Motor neuron (in vitro differentiated cells): ENCODE data around the gene EPHB2. TPM values are rescaled to one million over a fixed set of nuclear protein-coding genes. Genes with fewer than 3 reads are reported as not detected.

Experiments
- ATAC-seq, 8 experiments: fragments of 200-7000 bp; cut with Tn5 transposase; replicated peaks in 6 of 8; 2 replicates each; pipeline ENCODE4 v1.8.0; 2021; ENCODE audit warnings: mild to moderate bottlenecking in 8 of 8, moderate library complexity in 8 of 8
- H3K27ac ChIP-seq, 2 donors: fragments of 250-450 bp; sonication (Bioruptor Pico); 2 replicates each; pipeline ENCODE4 v1.9.0; 2021; ENCODE audit warnings: antibody characterized with exemption in 2 of 2, mild to moderate bottlenecking in 2 of 2, moderate library complexity in 1 of 2
- H3K4me1 ChIP-seq, 2 donors: fragments of 250-450 bp; sonication (Bioruptor Pico); replicated peaks in 1 of 2; 2 replicates each; pipeline ENCODE4 v1.6.1; 2021; ENCODE audit warnings: antibody characterized with exemption in 2 of 2, mild to moderate bottlenecking in 2 of 2, moderate library complexity in 1 of 2
- H3K4me3 ChIP-seq, 5 donors: fragments of 250-450 bp; sonication (Bioruptor Pico); 2 replicates each; pipeline ENCODE4 v1.9.0; 2021; ENCODE audit warnings: antibody characterized with exemption in 5 of 5, mild to moderate bottlenecking in 5 of 5, moderate library complexity in 4 of 5
- WGBS, 10 experiments: fragments of 450-650 bp; shearing (Covaris generic); methylation state at CpG; one replicate each; pipeline ENCODE4 v1.0.0; 2022; 5-methylcytosine and 5-hydroxymethylcytosine counted together
- in situ Hi-C, 9 experiments: fragments of 400-800 bp; cut with MboI; loops; one replicate each; pipeline ENCODE4 v1.15.0; 2021; ENCODE audit warnings: low sequenced_read_pairs in 9 of 9, low pct_unique_long_range_greater_than_20kb in 2 of 9; ENCODE audit not compliant: unreplicated experiment in 9 of 9
- total RNA-seq, 8 experiments: library from RNA; unstranded; fragments of 300-600 nt; gene quantifications; 2 replicates each; pipeline versions ENCODE4 v1.2.3 to v1.2.4, GENCODE V29; 2022

EPHB2 gene
- total RNA-seq, 8 experiments from 2014 or later, result 0.42 to 64.1 (median 41.8) TPM

DNA sequence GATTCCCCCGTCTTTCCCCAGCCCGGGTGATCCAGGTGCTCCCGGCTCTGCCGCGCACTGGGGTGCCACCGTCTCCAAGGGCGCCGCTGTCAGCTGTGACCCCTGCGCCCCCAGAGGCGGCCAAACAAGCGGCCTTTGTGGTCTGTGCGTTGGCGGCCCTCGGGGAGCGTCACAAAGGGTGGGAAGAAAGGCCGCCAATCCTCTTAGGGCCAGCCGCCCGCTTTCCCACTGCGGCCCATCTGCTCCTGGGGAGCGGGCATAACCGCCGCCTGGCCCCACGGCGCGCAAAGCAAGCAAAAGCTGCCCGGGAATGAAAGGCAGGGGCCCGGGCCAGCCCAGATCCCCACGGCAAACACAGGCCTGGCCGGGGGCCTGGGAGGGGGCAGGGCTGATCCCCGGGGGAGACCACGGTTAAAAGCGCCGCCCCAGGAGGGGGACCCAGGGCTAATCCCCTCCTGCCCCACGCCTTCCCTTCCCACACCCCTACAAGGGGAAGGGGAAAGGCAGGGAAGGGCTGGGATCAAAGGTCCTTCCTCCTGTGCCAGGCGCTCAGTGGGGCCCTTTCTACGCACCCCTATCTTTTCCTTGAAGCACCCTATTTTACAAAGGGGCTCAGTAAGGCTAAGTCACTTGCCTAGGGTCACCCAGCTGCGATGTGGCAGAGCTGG lies 33.6 kb upstream of the EPHB2 start:
- no peak overlapping the region for H3K4me3 ChIP-seq
- in situ Hi-C loops, result loop anchor here in 6 of 9 experiments (10.0 to 25.0 kb wide), 3 partner anchors 185 to 508 kb away; no protein-coding TSS in a partner anchor
- H3K27ac ChIP-seq, result no peak overlapping the region
- WGBS, 10 experiments, result 83 to 95% (median 92%) methylated on average over 1 to 23 of the region's 37 CpGs; no CpG with 5 or more reads in 6 of the 10 experiments
- H3K4me1 ChIP-seq, result peaks cover 25 to 32% of the 10 kb centered on the region in 2 donors
- no peak for ATAC-seq

DNA sequence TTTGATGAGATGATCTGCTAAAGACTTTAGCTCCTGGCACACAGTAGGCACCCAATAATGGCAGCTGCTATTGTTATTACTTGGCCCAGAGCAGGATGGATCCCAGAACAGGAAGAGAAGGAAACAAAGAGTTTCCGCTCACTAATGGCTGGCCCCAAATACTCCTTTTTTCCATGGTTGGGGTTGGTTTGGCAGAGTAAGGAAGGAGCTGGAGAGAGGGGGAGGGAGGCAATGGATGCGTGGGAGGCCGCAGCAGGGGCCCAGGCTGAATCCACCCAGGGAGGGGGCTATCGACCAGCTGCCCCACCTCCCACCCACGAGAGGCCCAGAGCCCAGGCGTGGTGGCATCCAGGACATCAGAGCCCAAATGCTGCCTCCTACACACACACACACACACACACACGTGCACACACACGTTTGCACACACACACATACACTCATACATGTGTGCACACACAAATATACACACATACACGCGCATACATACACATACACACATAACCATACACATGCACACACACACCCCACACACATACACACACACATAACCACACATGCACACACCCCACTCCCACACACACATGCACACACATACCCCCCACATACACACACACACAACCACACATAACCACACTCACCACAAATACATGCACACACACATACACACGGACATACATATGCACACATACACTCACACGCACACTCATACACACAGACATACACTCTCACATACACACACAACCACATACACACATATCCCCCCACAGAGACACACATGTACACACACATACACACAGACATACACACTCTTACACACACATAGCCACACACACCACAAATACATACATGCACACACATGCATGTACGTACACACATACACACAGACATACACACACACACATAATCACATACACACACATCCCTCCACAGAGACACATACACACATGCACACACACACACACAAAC lies 32.4 kb upstream of the EPHB2 start:
- ATAC-seq, result no peak
- H3K27ac ChIP-seq, result no peak overlapping the region
- H3K4me3 ChIP-seq, result no peak overlapping the region
- in situ Hi-C loops, result loop anchor here in 6 of 9 experiments (10.0 to 25.0 kb wide), 3 partner anchors 184 to 507 kb away; no protein-coding TSS in a partner anchor
- H3K4me1 ChIP-seq, result peaks cover 16 to 27% of the 10 kb centered on the region in 2 donors
- 80 to 100% (median 94%) methylated on average over 1 to 6 of the region's 13 CpGs; no CpG with 5 or more reads in 2 of the 10 experiments for WGBS, 10 experiments

DNA sequence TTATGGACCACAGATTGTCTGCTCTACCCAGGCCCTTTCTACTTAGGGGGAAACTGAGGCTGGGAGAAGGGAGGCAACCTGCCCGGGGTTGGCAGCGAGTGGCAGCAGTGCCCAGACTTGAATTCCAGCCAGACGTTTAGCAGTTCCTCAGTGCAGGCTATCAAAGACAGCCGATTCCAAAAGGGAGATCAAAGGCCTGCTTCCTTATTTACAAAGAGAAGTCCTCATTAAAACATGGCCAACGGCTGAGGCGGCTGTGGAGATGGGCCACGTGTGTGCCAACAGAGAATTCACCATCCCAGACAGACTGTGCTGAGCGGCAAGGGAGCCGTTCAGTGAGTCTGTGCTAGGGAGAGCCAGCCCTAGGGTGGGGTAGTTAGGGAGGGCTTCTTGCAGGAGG lies 29.9 kb upstream of the EPHB2 start:
- H3K27ac ChIP-seq, result no peak overlapping the region
- in situ Hi-C loops, result loop anchor here in 6 of 9 experiments (25.0 kb wide), 2 partner anchors 182 to 207 kb away; no protein-coding TSS in a partner anchor
- H3K4me3 ChIP-seq, result no peak overlapping the region
- H3K4me1 ChIP-seq, result peaks cover 14 to 26% of the 10 kb centered on the region in 2 donors
- 20 to 84% (median 71%) methylated on average over 1 to 9 of the region's 9 CpGs; no CpG with 5 or more reads in 3 of the 10 experiments for WGBS, 10 experiments
- ATAC-seq, result no peak

DNA sequence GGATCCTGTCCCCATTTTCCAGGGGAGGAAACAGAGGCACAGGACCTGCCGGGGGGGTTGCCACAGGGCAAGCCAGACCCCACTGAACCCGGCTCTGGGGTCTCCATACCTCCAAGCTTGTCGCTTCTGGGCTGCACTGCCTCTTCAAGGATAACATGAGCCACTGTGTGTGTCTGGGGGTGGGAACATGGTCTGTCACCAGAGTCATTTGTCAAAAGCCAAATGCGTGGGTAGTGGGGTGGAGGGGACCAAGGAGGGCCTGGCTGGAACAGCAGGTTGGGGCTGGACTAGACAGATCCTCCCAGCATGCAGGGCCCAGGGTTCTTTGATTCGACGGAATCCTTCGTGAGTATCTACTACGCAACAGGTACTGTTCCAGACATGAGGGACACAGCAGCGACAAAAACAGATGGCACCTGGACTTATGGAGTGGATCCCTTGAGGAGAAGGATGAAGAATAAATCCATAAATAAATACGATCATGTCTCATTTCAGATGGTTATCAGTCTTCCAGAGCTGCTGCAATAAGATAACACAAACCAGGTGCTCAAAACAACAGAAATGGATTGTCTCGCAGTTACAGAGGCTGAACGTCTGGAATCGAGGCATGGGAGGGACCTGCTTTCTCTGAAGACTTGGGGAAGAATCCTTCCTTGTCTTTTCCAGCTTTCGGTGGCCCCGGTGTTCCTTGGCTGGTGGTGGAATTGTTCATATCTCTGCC lies 28.9 kb upstream of the EPHB2 start:
- Histone ChIP-seq H3K4me3 (no peak overlapping the region), H3K4me1 (peaks cover 18 to 30% of the 10 kb centered on the region in 2 donors), H3K27ac (no peak overlapping the region)
- in situ Hi-C loops, result loop anchor here in 6 of 9 experiments (25.0 kb wide), 2 partner anchors 181 to 206 kb away; no protein-coding TSS in a partner anchor
- 27 to 100% (median 83%) methylated on average over 1 to 14 of the region's 15 CpGs; no CpG with 5 or more reads in 1 of the 10 experiments for WGBS, 10 experiments
- no peak for ATAC-seq

DNA sequence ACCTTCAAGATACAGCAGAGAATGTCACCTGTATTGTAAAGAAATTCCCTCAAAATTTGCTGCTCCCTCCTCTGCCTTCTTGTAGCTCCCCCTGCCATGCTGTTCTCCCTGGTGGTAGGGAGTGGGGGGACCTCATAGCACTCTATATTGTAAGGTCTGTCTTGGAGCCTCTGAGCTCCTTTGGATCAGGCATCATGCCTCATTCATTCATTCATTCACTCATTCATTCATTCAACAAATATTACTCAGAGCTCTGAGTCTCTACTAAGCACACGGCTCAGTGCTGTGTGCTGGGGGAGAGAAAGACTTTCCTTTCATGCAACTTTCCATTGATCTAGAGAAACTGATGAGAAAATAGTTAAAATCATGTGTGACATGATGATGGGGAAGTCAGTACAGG lies 27.1 kb upstream of the EPHB2 start:
- peaks cover 18 to 20% of the 10 kb centered on the region in 2 donors for H3K4me1 ChIP-seq
- no peak overlapping the region for H3K4me3 ChIP-seq
- WGBS, 10 experiments, result 0 to 100% (median 100%) methylated on average over 1 of the region's 1 CpG; no CpG with 5 or more reads in 7 of the 10 experiments
- in situ Hi-C loops, result loop anchor here in 6 of 9 experiments (25.0 kb wide), 2 partner anchors 179 to 204 kb away; no protein-coding TSS in a partner anchor
- H3K27ac ChIP-seq, result no peak overlapping the region
- ATAC-seq, result no peak

DNA sequence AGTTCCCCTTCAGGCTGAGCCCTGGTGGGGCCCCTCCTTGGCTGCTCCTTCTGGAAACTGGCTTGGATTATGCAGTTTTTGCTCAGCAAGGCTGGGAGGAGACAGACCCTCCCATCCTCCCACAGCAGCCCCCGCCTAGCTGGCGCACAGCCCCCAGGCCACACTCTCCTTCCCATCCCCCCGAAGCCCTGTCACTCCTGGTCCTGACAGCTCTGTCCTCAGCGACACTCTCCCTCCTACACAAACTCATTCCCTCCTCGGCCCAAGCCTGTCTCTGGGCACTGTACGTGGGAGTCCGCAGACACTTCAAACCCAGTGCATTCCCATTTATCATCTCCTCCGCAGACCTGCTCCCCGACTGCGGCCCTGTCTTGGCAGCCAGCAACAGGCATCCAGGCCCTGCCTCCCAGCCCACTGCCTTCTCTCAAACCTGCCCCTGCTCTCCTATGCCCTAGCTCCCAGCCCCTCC lies 25.0 kb upstream of the EPHB2 start:
- in situ Hi-C loops, result loop anchor here in 6 of 9 experiments (25.0 kb wide), 2 partner anchors 177 to 202 kb away; no protein-coding TSS in a partner anchor
- Histone ChIP-seq H3K27ac (no peak overlapping the region), H3K4me1 (peaks cover 14 to 24% of the 10 kb centered on the region in 2 donors), H3K4me3 (no peak overlapping the region)
- 37 to 40% methylated on average over 3 to 8 of the region's 10 CpGs; no CpG with 5 or more reads in 8 of the 10 experiments for WGBS, 10 experiments
- peak; percentile 29 to 83 (median 72) for ATAC-seq

DNA sequence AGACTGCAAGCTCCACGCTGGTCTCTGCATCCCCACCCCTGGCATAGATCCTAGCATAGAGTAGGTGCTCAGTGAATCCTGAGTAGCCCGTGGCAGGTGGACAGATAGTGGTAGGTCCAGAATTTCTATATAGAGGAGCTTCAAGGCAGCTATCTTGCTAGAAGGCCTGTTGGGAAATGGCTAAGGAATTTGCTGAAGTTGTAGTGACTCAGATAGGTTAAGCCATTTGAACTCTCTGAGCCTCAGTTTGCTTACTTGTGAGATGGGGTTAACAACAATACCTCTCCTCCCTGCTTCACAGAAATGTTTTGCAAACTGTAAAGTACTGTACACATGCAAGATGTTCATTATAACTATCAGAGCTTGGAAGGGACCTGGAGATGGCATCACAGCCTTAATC lies 23.4 kb upstream of the EPHB2 start:
- ATAC-seq, result no peak
- in situ Hi-C loops, result loop anchor here in 6 of 9 experiments (25.0 kb wide), 2 partner anchors 175 to 200 kb away; no protein-coding TSS in a partner anchor
- H3K4me1 ChIP-seq, result peaks cover 26 to 34% of the 10 kb centered on the region in 2 donors
- 40 to 100% (median 87%) methylated on average over 1 to 2 of the region's 2 CpGs; no CpG with 5 or more reads in 4 of the 10 experiments for WGBS, 10 experiments
- no peak overlapping the region for H3K27ac ChIP-seq
- no peak overlapping the region for H3K4me3 ChIP-seq

DNA sequence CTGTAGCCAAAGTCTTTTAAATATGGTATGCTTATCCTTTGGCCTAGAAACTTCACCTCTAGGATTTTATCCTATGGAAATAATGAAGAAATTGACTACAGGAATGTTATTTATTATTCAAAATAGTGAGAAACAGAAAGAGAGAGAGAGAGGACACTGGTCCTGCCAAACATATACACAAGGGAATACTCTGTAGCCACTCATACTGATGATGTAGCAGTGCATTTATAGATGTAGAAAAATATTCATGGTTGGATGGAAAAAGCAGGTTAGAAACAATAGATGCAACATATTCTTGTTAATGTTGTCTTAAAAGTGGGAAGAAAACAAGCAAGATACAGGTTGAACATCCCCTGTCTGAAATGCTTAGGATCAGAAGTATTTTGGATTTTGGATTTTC lies 22.2 kb upstream of the EPHB2 start:
- in situ Hi-C loops, result loop anchor here in 6 of 9 experiments (25.0 kb wide), 2 partner anchors 174 to 199 kb away; no protein-coding TSS in a partner anchor
- Histone ChIP-seq H3K4me1 (peaks cover 26 to 34% of the 10 kb centered on the region in 2 donors), H3K27ac (no peak overlapping the region), H3K4me3 (no peak overlapping the region)
- ATAC-seq, result no peak

DNA sequence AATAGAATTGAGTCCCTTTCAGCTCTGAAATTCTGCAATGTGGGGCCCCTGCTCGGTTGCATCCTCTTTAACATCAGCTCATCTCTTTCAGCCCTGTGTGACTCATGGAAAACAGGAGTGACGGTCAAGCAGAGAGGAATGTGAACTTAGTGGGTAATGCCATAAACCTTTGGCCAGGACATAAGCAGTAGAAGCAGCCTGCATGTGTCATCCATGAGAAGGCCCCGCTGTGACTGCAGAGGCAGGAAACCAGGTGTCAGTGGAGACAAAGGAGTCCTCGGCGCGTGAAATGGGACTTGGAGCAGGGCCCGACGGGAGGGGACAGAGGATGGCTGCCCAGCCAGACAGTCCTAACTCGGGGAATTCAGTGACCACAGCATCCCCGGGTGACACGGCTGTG lies 21.1 kb upstream of the EPHB2 start:
- WGBS, 10 experiments, result 0 to 60% (median 39%) methylated on average over 1 to 10 of the region's 11 CpGs; no CpG with 5 or more reads in 1 of the 10 experiments
- ATAC-seq, result peak in 7 of 8 experiments; percentile 36 to 85 (median 67)
- H3K27ac ChIP-seq, result no peak overlapping the region
- no peak overlapping the region for H3K4me3 ChIP-seq
- in situ Hi-C loops, result loop anchor here in 6 of 9 experiments (25.0 kb wide), 2 partner anchors 173 to 198 kb away; no protein-coding TSS in a partner anchor
- peaks cover 26 to 34% of the 10 kb centered on the region in 2 donors for H3K4me1 ChIP-seq

DNA sequence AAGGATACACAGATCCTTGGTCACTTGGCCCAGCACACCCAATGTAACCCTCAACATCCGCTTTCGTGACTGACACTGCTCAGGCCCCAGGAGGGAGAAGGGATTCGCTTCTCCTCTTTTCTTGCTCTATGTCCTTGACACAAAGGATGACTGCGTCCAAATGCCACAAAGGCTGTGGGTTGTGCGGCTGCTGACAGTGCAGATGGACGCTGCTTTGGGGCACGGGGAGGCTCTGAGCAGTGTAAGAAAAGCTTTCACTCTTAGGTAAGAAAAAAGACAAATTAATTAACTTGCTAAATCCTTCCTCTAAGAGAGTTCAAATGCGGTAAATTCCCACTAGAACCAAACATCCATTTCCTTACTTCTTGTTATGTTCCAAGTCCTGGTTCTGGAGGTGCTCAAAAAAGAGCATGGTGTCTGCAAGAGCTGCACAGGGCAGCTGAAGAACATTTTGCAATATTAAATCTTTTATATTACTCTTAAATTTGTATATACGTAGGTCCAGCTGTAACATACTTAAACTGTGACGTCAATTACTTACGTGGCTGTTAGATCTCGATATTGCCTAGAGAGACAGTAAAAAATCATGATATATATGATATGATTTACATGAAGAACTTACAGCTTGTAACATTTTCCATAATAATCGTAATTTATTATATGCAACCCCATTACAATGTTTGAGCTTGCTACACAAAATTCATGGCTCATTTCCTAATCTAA lies 19.4 kb upstream of the EPHB2 start:
- peak in 5 of 8 experiments; percentile 63 to 74 (median 71) for ATAC-seq
- in situ Hi-C loops, result loop anchor here in 6 of 9 experiments (25.0 kb wide), 2 partner anchors 171 to 196 kb away; no protein-coding TSS in a partner anchor
- 43 to 79% (median 52%) methylated on average over 3 to 13 of the region's 13 CpGs; no CpG with 5 or more reads in 1 of the 10 experiments for WGBS, 10 experiments
- H3K4me1 ChIP-seq, result peaks cover 16 to 21% of the 10 kb centered on the region in 2 donors
- no peak overlapping the region for H3K27ac ChIP-seq
- no peak overlapping the region for H3K4me3 ChIP-seq

DNA sequence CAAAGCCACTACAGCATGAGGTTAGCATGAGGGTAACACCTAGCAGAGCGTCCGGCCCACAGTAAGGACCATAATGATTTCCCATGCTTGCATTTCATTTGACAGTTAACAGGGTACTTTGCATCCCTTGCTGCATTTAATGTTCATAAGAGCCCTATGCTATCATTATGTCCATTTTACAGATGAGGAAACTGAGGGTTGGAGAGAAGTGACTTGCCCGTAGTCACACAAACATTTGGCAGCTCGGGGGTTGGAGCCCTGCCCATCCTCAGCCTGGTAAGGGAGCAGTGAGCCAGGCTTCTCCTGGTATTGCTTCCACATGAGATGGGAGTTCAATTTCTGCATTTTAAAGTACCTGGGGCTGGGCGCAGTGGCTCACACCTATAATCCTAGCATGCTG lies 16.5 kb upstream of the EPHB2 start:
- peaks cover 15 to 20% of the 10 kb centered on the region in 2 donors for H3K4me1 ChIP-seq
- 71 to 100% (median 98%) methylated on average over 2 to 5 of the region's 5 CpGs; no CpG with 5 or more reads in 3 of the 10 experiments for WGBS, 10 experiments
- no peak overlapping the region for H3K4me3 ChIP-seq
- ATAC-seq, result no peak
- in situ Hi-C loops, result loop anchor here in 6 of 9 experiments (25.0 kb wide), 2 partner anchors 168 to 193 kb away; no protein-coding TSS in a partner anchor
- no peak overlapping the region for H3K27ac ChIP-seq
